Measurements from ENCODE around the gene NOL4L. TPM values are rescaled to one million over a fixed set of nuclear protein-coding genes. Genes with fewer than 3 reads are reported as not detected.

Gene NOL4L
- total RNA-seq, 6 experiments from 2014 or later: 12.0 to 16.3 (median 13.2) TPM

DNA sequence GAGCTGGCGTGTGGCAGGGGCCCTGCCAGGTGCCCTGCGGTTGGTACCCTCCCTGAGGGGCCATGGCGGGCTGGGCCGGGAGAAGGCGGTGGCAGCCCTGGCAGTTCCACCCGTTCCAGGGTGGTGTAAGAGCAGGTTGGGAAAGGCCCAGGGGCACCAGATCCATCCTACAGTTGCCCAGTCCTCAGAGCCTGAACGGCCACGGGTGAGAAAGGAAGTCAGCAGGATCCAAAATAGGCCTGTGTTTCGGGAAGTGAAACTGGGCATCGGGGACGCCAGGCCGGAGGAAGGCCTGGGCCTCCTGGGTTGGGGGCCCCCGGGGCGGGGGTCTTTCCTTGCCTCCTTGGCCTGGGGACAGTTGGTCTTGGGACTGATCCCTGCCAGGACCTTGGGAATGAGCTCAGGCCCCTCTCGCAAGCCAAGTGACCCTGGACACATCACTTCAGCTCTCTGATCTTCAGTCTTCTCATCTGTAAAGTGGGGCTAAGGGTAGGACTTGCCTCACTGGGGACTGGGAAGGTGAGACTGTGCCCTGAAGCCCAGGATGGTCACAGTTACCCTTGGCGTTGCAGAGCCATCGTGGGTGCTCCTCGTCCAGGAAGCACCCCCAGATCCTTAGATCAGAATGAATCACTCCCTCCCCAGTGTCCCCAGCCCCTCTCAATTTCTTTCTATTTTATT, 18.1 kb upstream of the NOL4L start:
- DNase-seq: no peak
- Mint-ChIP-seq H3K27me3 (ENCODE audit: insufficient read depth) (peaks cover 13% of the 10 kb centered on the region), H3K4me3 (no peak overlapping the region), H3K9me3 (no peaks in the 10 kb centered on the region), H3K36me3 (ENCODE audit: low read depth) (no peaks in the 10 kb centered on the region), H3K27ac (no peak overlapping the region), H3K4me1 (ENCODE audit: low read depth) (0 out of 2 replicates have a peak, but pooled peaks cover 5% of the 10 kb centered on the region)
- TF ChIP-seq, protein P1, sequence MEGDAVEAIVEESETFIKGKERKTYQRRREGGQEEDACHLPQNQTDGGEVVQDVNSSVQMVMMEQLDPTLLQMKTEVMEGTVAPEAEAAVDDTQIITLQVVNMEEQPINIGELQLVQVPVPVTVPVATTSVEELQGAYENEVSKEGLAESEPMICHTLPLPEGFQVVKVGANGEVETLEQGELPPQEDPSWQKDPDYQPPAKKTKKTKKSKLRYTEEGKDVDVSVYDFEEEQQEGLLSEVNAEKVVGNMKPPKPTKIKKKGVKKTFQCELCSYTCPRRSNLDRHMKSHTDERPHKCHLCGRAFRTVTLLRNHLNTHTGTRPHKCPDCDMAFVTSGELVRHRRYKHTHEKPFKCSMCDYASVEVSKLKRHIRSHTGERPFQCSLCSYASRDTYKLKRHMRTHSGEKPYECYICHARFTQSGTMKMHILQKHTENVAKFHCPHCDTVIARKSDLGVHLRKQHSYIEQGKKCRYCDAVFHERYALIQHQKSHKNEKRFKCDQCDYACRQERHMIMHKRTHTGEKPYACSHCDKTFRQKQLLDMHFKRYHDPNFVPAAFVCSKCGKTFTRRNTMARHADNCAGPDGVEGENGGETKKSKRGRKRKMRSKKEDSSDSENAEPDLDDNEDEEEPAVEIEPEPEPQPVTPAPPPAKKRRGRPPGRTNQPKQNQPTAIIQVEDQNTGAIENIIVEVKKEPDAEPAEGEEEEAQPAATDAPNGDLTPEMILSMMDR (IDR thresholded peaks at IDR 0.05): no peak

DNA sequence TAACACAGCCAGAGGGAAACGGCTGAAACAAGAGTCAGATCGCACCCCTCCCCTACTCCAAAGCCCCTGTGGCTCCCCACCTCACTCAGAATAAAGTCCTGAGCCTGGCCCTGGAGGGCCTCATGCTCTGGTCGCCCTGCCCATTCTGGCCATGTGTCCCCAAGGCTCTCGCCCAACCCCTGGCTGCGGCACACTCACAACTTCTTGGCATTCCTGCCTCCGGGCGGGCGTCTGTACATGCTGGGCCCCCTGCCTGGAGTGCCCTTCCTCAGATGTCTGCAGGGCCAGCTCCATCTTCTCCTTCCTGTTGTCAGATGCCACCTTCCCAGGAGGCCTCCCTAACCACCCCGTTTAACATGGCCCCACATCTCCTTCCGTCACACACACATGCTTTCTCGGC, 17.1 kb upstream of the NOL4L start:
- peaks cover 9% of the 10 kb centered on the region for H3K27me3 Mint-ChIP-seq (ENCODE audit: insufficient read depth)
- H3K4me1 Mint-ChIP-seq (ENCODE audit: low read depth): 0 out of 2 replicates have a peak, but pooled peaks cover 5% of the 10 kb centered on the region
- H3K27ac Mint-ChIP-seq: no peak overlapping the region
- TF ChIP-seq, protein P1 (IDR thresholded peaks at IDR 0.05): no peak
- no peaks in the 10 kb centered on the region for H3K9me3 Mint-ChIP-seq
- no peak for DNase-seq
- no peak overlapping the region for H3K4me3 Mint-ChIP-seq
- H3K36me3 Mint-ChIP-seq (ENCODE audit: low read depth): no peaks in the 10 kb centered on the region

DNA sequence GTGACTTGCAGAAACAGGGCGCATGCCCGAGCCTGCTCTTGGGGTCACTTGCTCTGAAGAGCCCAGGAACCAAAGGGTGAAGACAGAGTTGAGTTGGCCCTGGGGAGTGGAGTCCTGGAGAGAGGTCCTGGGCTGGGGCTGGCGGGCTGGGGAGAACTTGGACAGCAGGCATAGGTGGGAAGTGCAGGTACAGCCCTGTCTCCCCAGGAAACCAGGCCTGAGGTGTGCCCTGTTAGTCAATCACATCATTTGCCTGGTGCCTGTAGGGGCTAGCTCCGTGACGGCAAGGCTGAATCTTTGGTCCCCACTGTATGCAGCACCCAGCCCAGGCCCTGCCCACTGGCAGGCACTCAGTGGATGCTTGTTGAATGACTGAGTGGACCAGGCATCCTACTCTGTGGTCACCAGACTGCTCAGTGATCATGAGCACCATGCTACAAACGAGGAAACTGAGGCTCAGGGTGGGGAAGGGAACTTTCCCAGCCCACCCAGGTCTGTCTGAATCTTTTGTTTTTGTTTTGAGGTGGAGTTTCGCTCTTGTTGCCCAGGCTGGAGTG, 15.6 kb upstream of the NOL4L start:
- H3K9me3 Mint-ChIP-seq: no peaks in the 10 kb centered on the region
- peaks cover 12% of the 10 kb centered on the region for H3K27me3 Mint-ChIP-seq (ENCODE audit: insufficient read depth)
- peak; percentile 11 for DNase-seq
- 0 out of 2 replicates have a peak, but pooled peaks cover 5% of the 10 kb centered on the region for H3K4me1 Mint-ChIP-seq (ENCODE audit: low read depth)
- H3K27ac Mint-ChIP-seq: no peak overlapping the region
- no peaks in the 10 kb centered on the region for H3K36me3 Mint-ChIP-seq (ENCODE audit: low read depth)
- TF ChIP-seq, protein P1 (IDR thresholded peaks at IDR 0.05): no peak
- no peak overlapping the region for H3K4me3 Mint-ChIP-seq

DNA sequence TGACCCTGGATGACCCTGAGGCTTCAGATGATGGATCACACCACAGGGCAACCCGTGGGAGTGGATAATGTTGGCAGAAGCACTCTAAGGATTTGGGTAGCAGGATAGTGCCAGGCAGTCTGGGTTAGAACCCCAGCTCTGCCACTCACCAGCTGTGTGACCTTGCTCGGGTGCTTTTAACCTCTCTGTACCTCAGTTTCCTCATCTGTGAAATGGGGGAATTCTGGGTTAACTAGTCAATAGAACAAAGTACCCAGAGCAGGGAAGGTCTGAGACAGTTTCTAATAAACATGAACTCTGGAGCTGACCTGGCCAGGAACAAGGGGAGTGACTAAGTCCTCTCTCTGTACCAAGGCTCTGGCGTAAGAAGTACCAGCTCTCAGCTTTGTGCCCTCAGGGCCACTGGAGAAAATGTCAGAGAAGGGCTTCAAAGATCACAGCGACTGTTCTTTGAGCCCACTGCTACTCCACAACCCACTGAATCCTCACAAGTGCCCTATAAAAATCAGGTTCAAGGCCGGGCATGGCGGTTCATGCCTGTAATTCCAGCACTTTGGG, 14.7 kb upstream of the NOL4L start:
- Mint-ChIP-seq H3K36me3 (ENCODE audit: low read depth) (no peaks in the 10 kb centered on the region), H3K27ac (no peak overlapping the region), H3K27me3 (ENCODE audit: insufficient read depth) (peaks cover 14% of the 10 kb centered on the region), H3K9me3 (no peaks in the 10 kb centered on the region), H3K4me3 (no peak overlapping the region), H3K4me1 (ENCODE audit: low read depth) (0 out of 2 replicates have a peak, but pooled peaks cover 5% of the 10 kb centered on the region)
- peak; percentile 27 for DNase-seq
- TF ChIP-seq, protein P1 (IDR thresholded peaks at IDR 0.05): no peak

DNA sequence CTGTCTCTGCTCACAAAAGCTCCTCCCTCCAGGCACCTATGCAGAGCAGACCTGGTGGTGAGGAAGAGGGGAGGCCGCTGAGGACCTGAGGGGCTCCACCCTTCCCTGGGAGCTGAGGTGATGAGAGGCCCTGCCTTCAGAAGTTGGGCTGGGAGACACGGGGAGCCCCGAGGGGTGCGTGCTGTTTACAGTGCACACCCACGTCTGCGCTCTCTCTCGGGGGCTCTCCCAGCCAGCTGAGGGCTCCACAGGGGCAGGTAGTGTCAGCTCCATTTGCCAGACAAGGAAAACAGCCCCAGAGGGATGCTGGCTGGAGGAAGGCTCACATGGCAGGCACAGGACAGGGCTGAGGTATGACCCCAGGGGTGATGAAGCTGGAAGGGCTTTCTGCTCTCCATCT, 13.5 kb upstream of the NOL4L start:
- Mint-ChIP-seq H3K27me3 (ENCODE audit: insufficient read depth) (peaks cover 11% of the 10 kb centered on the region), H3K4me3 (no peak overlapping the region), H3K27ac (no peak overlapping the region), H3K9me3 (no peaks in the 10 kb centered on the region), H3K4me1 (ENCODE audit: low read depth) (0 out of 2 replicates have a peak, but pooled peaks cover 5% of the 10 kb centered on the region), H3K36me3 (ENCODE audit: low read depth) (no peaks in the 10 kb centered on the region)
- TF ChIP-seq, protein P1 (IDR thresholded peaks at IDR 0.05): no peak
- DNase-seq: no peak

Data from HFFc6 (cell line).